ENCODE data around the gene C18orf32.

GRCh38 chr18:49534846-49535601 is 48.0 kb upstream of the C18orf32 start:
- TF ChIP-seq PKNOX1 (IDR thresholded peaks at IDR 0.05) (no peak), ELF4 (IDR thresholded peaks at IDR 0.05) (no peak), SUZ12 (IDR thresholded peaks at IDR 0.05) (no peak), FOXA1 (IDR thresholded peaks at IDR 0.05) (no peak), HDGF (IDR thresholded peaks at IDR 0.05; ENCODE audit: borderline replicate concordance) (no peak), SP1 (IDR thresholded peaks at IDR 0.05) (no peak), ZNF384 (IDR thresholded peaks at IDR 0.05) (no peak), FOXK2 (IDR thresholded peaks at IDR 0.05) (no peak), ARNT (IDR thresholded peaks at IDR 0.05) (no peak), FOXM1 (IDR thresholded peaks at IDR 0.05; ENCODE audit: borderline replicate concordance) (no peak), BHLHE40 (IDR thresholded peaks at IDR 0.05; ENCODE audit: borderline replicate concordance) (no peak)
